Naive B cell (primary cell): ENCODE data around the gene LTBP2. TPM values are rescaled to one million over a fixed set of nuclear protein-coding genes. Genes with fewer than 3 reads are reported as not detected.
A peak's percentile ranks its signal among the peaks of the same experiment; 100 is the strongest.
"Not testable (repeated sequence)": the region's sequence is repeated elsewhere in the genome, so short reads cannot be mapped to it uniquely, and the experiment has no call there.

Experiments
- ATAC-seq, 2 donors: fragments of 150-1000 bp; cut with Tn5 transposase; 2 replicates each; pipeline ENCODE4 v1.10.0; 2021; ENCODE audit warnings: low read depth in 2 of 2, mild to moderate bottlenecking in 2 of 2, moderate library complexity in 2 of 2
- DNase-seq: peaks from one replicate; pipeline ENCODE4 v3.0.0; 2022
- H3K27ac Mint-ChIP-seq, 6 donors: one replicate each; pipeline ENCODE4 v1.8.0; 2020 to 2022; ENCODE audit warnings: mild to moderate bottlenecking in 6 of 6, mixed read lengths in 6 of 6, moderate library complexity in 5 of 6, inconsistent platforms in 2 of 6
- H3K27me3 Mint-ChIP-seq, 3 donors: one replicate each; pipeline ENCODE4 v1.8.0; 2021 to 2022; ENCODE audit warnings: mixed read lengths in 3 of 3, mild to moderate bottlenecking in 1 of 3
- H3K36me3 Mint-ChIP-seq, 2 donors: one replicate each; pipeline ENCODE4 v1.8.0; 2020 to 2022; ENCODE audit warnings: mixed read lengths in 2 of 2, inconsistent platforms in 1 of 2, mild to moderate bottlenecking in 1 of 2
- H3K4me1 Mint-ChIP-seq, 3 donors: one replicate each; pipeline ENCODE4 v1.8.0; 2020 to 2022; ENCODE audit warnings: mixed read lengths in 3 of 3, inconsistent platforms in 1 of 3, mild to moderate bottlenecking in 1 of 3, moderate library complexity in 1 of 3
- H3K4me3 Mint-ChIP-seq, 8 donors: one replicate each; pipeline ENCODE4 v1.8.0; 2020 to 2022; ENCODE audit warnings: mild to moderate bottlenecking in 8 of 8, mixed read lengths in 8 of 8, moderate library complexity in 8 of 8, inconsistent platforms in 2 of 8
- H3K9me3 Mint-ChIP-seq, 7 donors: one replicate each; pipeline ENCODE4 v1.8.0; 2020 to 2022; ENCODE audit warnings: mixed read lengths in 7 of 7, mild to moderate bottlenecking in 5 of 7, inconsistent platforms in 2 of 7, moderate library complexity in 1 of 7
- polyA plus RNA-seq, 6 donors: library from polyadenylated mRNA; unstranded; fragments of 300-500 nt; fragmentation: Illumina TruSeq; gene quantifications; one replicate each; pipeline ENCODE4 v1.2.3, GENCODE V29; 2021; ENCODE audit warnings: low read depth in 6 of 6

The LTBP2 gene
- polyA plus RNA-seq, 6 donors from 2014 or later = 0.09 to 0.86 (median 0.17) TPM

DNA sequence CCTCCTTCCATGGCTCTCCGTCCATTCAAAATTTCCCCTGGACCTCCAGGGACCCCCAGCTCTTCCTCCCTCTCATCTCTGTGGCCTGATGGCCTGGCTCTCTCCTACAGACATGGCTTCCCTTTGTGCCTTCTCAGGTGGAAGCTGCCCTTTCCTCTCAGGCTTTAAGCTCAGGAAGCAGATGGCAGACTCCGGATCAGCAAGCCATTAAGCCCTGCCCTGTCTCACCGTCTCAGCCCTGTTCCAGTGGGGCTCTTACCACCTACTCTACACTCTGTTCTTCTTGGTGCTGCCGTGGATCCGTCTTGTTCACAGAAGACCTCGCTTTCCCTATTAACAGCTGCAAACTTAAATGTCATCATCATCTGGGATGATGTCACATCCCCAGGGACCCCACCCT, 152.1 kb downstream of the LTBP2 start:
- no peak for DNase-seq
- peak overlapping the region in 1 of 8 donors; percentile 32 for H3K4me3 Mint-ChIP-seq
- peaks cover 9 to 20% (median 12%) of the 10 kb centered on the region in 3 donors for H3K27me3 Mint-ChIP-seq
- H3K9me3 Mint-ChIP-seq = no peaks in the 10 kb centered on the region
- peaks cover 6 to 14% (median 8%) of the 10 kb centered on the region in 3 donors for H3K4me1 Mint-ChIP-seq
- no peak for ATAC-seq
- H3K36me3 Mint-ChIP-seq = peaks cover 0 to 6% of the 10 kb centered on the region in 2 donors
- H3K27ac Mint-ChIP-seq = peak overlapping the region in 2 of 6 donors; percentile 26 to 67

DNA sequence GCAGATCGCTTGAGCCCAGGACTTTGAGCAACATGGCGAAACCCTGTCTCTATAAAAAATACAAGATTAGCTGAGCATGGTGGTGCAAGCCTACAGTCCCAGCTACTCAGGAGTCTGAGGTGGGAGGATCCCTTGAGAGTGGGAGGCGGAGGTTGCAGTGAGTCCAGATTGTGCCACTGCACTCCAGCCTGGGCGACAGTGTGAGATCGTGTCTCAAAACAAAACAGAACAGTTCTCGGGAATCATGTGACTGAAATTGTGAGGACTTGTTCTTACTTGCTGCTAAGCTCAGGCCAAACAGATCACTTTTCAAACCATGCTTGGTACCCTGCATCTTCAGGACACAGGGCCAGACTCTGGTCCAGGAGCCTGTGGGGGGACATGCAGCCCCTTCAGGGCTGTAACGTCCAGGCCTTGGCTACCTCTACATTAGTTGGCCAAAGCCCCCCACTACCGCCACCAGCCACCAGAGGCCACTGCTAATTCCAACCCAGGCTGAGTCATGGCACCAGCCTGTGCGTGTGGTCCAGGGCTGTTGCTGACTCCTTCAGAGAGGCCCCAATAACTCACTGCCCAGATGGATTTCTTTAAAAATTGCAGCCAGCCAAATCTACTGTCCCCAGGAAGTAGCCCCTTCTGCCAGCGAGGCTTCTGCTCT, 152.6 kb downstream of the LTBP2 start:
- Mint-ChIP-seq H3K4me3 (no peak overlapping the region), H3K4me1 (peaks cover 6 to 14% (median 8%) of the 10 kb centered on the region in 3 donors), H3K36me3 (peaks cover 0 to 6% of the 10 kb centered on the region in 2 donors), H3K27ac (no peak overlapping the region), H3K9me3 (peaks cover 0 to 4% (median 0%) of the 10 kb centered on the region in 7 donors), H3K27me3 (peaks cover 9 to 20% (median 12%) of the 10 kb centered on the region in 3 donors)
- DNase-seq (no peak), ATAC-seq (peak; percentile 37 to 61)

DNA sequence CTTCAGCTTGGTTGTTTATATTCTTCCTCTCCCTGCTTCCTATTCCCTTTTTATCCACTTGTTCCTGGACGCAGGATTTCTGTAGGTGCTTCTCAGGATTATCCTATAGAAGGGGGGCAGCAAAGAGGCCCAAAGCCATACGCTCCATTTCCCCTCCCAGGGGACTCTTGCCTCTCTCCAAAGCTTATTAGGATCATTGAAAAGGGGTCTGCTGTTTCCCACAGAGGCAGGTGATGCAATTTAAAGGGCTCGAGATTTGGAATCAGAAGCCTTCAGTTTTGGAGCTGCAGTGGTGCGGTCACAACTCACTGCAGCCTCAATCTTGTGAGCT, 154.5 kb downstream of the LTBP2 start:
- Mint-ChIP-seq H3K9me3 (peaks cover 0 to 11% (median 2%) of the 10 kb centered on the region in 7 donors), H3K27ac (peak overlapping the region in 1 of 6 donors; percentile 5), H3K4me3 (no peak overlapping the region), H3K36me3 (peaks cover 0 to 8% of the 10 kb centered on the region in 2 donors), H3K4me1 (peaks cover 4 to 10% (median 6%) of the 10 kb centered on the region in 3 donors), H3K27me3 (peaks cover 9 to 18% (median 10%) of the 10 kb centered on the region in 3 donors)
- ATAC-seq (no peak), DNase-seq (no peak)

DNA sequence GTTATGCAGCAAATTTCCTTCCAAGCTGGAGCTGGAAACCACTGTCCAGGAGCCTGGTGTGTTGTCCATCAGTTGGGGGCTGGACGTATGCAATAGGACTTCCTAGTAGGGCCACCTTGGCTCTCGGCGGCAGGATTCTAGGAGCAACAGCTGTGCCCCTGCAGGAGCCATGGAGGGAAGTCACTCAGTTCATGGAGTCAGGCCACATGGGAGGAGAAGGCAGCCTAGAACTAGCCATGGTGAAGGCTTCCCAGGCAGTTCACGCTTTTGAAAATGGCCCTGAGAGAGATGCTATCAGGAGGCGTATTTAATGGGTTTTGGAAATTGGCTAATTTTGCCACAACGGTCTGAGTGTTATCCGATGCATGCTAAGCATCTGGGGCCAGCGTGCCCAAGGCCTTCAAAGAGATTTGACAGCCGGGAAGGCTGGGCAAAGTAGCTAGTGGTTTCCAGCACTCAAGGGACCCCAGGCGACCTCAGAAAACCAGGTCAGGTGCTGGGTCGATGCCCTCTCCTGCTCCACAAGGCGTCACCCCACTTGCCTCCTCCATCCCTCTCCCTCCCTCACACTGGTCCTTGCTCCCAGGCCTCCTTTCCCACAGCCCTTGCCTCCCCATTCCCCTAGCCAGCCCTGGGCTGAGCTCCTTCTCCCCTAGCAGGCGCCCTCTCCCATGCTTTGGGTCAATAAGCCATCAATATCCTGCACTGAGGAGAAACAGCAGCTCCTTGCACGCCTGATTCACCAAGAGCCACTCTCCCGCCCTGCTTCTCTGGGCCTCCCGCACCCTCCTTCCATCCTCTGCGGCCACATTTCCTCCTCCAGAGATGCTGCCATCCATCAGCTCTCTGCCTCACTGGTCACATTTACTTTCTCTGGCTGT, 155.1 kb downstream of the LTBP2 start:
- Mint-ChIP-seq H3K4me3 (no peak overlapping the region), H3K9me3 (peaks cover 0 to 13% (median 2%) of the 10 kb centered on the region in 7 donors), H3K4me1 (peaks cover 4 to 10% (median 6%) of the 10 kb centered on the region in 3 donors), H3K27me3 (peaks cover 9 to 18% (median 10%) of the 10 kb centered on the region in 3 donors), H3K36me3 (peaks cover 0 to 14% of the 10 kb centered on the region in 2 donors), H3K27ac (peak overlapping the region in 1 of 6 donors; percentile 5)
- DNase-seq (no peak), ATAC-seq (no peak)

DNA sequence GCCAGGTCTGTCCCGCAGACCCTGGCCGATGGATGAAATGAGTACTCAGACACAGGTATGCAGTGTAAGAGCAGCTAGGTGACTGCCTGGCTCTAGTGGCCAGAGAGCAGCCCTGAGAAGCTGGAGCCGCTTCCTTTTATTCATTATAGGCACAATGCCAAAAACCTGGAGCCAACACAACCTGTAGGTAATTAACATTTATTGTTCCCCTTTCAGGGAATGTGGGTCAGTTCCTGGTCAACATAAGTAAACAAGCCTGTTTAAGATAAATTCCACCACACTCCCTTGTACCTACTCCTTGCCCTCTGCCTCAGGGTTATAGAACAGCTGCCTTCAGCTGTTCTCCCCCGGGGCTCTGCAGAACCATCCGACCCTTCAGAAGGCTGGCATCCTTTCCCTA, 157.6 kb downstream of the LTBP2 start:
- H3K4me3 Mint-ChIP-seq, H3K4me1 Mint-ChIP-seq, H3K27ac Mint-ChIP-seq, ATAC-seq, H3K27me3 Mint-ChIP-seq, DNase-seq, H3K36me3 Mint-ChIP-seq: not testable (repeated sequence)
- peaks cover 0 to 13% (median 2%) of the 10 kb centered on the region in 7 donors for H3K9me3 Mint-ChIP-seq

Other genes with a start within 250 kb of the LTBP2 start
- gene SYNDIG1L, start 186.0 kb downstream of the LTBP2 start, polyA plus RNA-seq = under 1 TPM in 1 of 6 donors, not detected in 5; 0.35 TPM
- gene NPC2, start 118.9 kb downstream of the LTBP2 start, polyA plus RNA-seq = 100 to 1,000 TPM; 174 to 259 (median 195) TPM
- gene ISCA2, start 118.5 kb downstream of the LTBP2 start, polyA plus RNA-seq = 10 to 100 TPM; 63.9 to 84.9 (median 77.1) TPM
- 10 to 100 TPM in 5 of 6 donors, 1 to 10 TPM in 1; 8.1 to 16.1 (median 13.6) TPM for gene AREL1, start 100.8 kb upstream of the LTBP2 start, polyA plus RNA-seq
- 10 to 100 TPM; 28.3 to 42.3 (median 33.8) TPM for gene FCF1, start 100.9 kb upstream of the LTBP2 start, polyA plus RNA-seq
- gene YLPM1, start 151.1 kb upstream of the LTBP2 start, polyA plus RNA-seq = 10 to 100 TPM in 4 of 6 donors, 1 to 10 TPM in 2; 5.4 to 27.1 (median 12.1) TPM